Fibroblast of upper back skin (primary cell): ENCODE measurements around the gene IER5L.

ENCODE experiments used
- DNase-seq: peaks from one replicate; pipeline ENCODE4 v3.0.0-alpha.2; 2013

Gene IER5L

DNA sequence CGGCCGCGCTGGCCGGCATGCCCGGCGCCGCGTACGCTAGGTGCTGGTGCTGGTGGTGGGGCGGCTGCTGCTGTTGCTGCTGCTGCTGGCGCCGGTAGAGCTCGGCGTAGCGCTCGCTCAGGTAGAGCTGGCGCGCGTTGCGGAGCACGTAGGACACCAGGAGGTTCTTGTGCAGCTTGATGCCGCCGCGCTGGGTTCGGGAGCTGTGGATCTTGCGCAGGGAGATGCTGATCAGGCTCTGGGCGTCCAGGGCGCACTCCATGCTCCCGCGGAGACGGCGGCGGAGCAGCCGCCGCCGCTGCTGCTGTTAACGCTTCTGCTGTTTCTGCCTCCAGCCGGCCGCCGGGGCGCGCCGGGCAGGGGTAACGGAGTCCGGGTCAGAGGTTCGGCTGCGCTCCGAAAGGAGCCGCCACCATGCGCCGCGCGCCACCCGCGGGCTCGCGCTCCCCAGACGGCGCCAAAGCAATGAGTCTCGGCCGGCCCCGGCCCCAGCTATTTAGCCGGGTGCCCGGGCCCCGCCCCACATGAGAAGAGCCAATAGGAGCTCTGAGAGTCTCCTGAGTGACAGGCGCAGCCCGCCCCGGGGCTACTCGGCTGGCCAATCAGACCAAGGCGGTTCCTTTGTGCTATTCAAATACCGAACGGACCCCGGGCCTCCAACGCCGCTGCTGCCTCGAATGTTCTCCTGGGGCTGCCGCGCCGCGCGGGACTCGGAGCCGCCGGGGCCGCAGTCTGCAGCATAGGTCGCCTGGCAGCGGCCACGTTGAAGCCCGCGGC, at the start of gene IER5L:
Gene IER5L (minus strand): TSS at position 471 of the 777 bp plus-strand sequence. CDS start 209 bp downstream, at position 262.
- peak; percentile 96 for DNase-seq

DNA sequence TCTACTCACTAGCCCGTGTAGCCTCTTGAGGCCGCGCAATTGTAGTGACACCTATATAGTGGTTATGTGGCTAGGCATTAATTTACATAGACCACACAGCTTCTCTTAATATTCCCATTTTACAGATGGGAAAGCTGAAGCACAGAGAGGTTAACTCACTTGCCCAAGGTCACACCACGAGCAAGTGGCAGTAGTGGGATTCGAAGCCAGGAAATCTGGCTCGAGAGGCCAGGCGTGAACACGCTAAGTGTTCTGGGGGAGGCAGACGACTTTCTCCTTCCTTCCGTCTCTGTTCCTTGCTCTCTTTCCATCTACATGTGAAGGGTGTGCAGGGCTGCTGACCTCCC, 49.8 kb upstream of the IER5L start:
- DNase-seq: no peak

DNA sequence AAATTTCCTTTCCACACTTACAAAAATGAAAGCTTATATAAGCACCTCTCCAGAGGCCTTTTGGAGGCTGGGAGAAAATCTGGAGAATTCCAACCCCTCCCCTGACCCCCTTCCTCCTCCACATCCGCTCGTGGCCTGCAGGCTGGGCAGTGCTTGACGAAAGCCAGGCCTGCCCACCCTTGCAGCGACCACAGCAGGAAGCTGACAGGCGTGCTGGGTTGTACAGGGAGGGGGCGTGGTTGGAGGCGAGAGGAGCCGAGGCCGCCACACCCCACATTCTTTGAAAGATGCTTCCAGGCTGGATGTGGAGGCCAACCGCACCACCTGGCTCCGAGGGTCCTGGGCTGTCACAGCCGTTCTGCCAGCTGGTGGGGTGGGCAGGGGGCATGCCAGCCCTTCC, 47.8 kb upstream of the IER5L start:
- peak; percentile 93 for DNase-seq

DNA sequence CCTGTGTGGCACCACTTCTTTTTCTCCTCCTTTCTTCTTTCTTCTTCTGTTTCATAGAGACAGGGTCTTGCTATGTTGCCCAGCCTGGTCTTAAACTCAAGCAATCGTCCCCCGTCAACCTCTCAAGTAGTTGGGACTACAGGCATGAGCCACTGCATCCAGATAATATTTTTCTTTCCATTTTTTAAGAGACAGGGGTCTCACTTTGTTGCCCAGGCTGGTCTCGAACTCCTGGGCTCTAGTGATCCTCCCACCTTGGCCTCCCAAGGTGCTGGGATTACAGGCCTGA, 47.4 kb upstream of the IER5L start:
- DNase-seq: no peak

DNA sequence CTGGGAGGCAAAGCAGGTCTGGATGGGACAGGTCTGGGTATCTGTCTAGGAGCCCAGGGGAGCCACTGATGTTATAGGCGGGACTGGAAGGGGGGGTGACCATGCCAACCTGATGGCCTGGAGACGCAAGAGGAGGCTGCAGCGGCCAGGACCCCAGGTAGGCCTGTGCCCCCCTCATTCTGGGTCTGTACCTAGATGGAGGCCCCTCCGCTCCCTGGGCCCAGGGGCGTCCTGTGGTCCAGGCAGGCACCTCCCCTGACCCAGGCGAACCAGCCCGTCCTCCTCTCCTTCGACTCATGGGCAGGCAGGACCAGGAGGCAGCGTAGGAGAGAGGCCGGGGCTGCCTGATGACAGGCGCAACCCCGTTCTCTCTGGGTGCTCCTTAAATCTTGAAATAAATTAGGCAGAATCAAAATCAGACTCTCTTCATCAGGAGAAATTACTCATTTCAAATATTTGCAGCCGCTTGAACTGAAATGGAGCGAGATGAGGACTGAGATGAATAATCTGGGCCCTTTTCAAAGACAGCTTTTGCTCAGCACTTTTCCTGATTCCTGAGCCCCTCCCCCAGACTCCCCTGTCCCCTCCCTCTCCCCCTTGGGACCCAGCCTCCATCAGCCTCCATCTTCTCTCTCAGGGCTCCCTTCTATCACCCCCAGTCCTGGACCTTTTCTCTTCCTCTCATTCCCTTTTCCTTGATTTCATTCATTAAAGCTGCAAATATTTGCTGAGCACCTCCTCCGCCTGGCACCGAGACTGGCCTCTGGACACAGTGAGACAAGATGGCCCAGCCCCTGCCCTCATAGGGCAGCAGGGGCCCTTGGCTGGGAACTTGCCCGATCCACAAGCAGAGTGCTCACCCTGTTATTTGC, 46.8 kb upstream of the IER5L start:
- no peak for DNase-seq

DNA sequence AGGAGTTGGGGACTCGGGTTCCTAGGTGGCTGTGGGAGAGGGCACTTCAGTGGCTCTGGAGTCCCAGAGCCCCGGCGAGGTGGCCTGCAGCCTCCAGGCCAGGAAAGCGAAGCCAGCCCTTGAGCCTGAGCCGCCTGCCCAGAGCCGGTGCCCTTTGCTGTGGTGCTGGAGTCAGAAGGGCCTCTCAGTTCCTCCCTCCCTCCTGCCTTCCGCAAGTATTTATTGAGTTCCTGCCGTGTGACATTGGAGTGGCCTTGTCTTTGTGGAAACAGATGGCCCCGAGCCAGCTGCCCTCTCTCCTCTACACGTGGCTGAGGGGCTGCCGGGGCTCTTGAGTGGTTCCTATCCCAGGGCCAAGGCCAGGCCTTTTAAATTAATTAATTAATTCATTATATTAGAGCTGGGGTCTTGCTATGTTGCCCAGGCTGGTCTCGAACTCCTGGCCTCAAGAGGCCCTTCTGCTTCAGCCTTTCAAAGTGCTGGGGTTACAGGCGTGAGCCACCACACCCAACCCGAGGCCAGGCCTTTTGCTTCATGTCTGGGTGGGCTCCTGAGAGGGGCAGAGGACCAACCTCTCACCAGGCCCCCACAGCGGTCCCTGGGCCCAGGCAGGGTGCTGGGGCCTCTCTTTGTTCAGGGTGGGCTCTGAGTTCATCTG, 45.6 kb upstream of the IER5L start:
- no peak for DNase-seq

DNA sequence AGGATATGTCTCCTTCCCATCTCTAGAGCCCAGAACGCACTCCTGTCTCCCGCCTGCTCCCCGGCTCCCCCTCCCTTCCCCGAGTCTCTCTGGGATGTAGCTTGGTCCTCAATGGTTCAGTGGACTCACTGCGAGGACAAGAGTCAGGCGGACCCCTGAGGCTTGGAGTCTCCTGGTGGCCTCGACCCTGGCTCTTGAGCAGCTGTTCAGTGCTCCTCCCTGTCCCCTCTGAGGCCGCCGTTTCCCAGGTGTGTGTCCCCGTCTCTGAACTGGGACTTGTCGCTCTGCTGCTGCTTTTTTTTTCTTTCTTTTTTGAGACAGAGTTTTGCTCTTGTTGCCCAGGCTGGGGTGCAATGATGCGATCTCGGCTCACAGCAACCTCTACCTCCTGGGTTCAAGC, 44.8 kb upstream of the IER5L start:
- no peak for DNase-seq

DNA sequence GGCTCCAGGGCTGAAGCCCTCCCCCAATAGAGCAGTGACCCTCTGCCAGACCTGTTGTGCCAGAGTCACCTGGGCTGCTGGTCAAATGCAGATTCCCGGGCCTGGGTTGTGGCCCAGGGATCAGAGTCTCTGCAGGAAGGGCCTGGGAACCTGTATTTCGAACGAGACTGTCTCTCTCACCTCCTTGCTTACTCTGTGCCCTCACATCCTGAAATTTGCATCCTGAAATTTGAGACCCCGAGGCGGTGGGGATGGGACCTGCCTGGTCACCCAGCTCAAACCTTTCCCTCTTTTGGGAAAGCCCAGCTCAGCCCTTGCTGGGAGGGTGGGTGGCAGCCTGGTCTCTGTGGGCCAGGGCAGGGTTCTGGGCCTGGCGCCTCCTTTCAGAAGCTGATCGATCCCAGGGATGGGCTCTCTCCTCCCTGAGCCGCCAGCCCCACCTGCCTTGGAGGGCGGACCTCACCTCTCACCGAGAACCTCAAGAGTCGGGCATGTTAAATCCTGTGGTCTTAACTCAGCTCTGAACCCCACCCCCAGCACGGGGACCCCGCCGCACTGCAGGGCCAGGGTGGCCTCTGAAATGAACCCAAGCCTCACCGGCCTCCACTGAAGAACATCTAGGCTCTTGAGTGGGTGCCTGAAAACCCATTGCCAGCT, 44.0 kb upstream of the IER5L start:
- no peak for DNase-seq

DNA sequence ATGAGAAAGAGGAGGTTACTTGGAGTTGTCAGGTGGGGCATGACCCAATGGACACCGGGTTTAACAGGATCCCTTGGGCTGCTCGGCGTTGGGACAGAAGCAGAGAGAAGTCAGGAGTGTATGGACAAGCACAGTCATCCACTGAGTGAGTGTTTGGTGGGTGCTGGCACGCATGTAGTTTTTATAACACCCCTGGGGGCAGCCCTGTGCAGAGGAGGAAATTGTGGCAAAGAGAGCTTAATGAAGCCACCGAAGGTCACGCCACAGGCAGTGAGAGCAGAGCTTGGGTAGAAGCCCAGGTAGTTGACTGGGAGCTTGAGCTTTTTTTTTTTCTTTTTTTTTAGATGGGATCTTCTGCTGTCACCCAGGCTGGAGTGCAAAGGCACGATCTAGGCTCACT, 43.2 kb upstream of the IER5L start:
- DNase-seq: no peak

DNA sequence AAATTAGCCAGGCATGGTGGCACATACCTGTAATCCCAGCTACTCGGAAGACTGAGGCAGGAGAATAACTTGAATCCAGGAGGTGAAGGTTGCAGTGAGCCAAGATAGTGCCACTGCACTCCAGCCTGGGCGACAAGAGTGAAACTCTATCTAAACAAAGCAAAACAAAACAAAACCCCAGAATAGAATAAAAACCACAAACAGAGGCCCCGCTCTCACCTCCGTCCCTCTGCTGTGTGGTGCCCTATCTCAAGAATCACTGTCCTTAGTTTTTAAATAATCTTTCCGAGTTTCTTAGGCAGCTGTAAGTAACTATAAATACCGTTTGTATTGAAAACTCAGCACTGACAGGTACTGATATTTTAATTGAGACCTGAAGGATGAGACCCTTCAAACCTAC, 42.7 kb upstream of the IER5L start:
- DNase-seq: no peak

DNA sequence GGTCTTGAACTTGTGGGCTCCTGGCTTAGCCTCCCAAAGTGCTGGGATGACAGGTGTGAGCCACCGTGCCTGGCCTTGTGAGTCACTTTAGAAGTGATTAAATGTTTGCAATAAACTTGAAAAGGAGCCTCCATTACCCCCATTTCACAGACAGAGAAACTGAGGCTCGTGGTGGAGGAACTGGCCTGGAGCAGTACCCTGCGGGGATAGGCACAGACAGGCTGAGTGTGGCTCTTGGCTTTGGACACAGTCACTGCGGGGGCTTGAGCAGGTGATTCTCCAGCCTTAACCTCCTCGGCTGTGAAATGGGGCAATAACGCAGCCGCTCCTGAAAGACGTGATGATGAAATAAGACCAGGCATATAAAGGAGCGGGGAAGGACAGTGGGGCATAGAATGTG, 40.9 kb upstream of the IER5L start:
- DNase-seq: no peak

DNA sequence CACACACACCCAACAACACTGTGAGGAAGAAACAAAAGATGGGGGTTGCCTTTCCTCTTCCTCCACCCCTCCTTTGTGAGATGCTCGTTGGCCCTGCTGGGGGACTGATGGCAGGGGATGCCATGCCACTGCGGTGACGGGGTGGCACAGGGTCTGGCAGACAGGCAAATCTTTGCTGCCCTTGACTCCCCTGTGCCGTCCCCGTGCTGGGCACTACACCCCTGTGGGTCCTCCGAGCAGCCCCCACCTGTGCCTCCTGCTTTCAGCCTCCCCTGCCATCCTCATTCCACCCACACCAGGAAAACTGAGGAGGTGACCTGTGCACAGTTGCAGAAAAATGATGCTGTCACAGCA, 40.2 kb upstream of the IER5L start:
- DNase-seq: no peak

DNA sequence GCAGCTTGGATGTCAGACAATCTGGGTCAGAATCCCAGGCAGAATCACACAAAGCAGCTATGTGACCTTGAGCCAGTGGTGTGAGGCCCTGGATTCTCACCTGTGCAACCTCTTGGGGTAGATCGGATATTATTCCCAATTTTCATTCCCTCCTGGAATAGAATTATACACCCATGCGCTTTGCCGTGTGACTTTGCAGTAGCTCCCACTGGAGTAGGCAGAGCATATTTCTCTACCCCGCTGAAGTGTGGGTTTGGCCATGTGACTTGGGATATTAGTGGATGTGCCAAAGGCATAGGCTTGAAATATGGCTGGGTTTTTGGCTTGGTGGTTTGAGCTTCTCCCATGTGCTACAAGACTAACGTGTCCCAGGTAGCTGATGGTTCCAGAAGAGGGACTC, 35.5 kb upstream of the IER5L start:
- no peak for DNase-seq

DNA sequence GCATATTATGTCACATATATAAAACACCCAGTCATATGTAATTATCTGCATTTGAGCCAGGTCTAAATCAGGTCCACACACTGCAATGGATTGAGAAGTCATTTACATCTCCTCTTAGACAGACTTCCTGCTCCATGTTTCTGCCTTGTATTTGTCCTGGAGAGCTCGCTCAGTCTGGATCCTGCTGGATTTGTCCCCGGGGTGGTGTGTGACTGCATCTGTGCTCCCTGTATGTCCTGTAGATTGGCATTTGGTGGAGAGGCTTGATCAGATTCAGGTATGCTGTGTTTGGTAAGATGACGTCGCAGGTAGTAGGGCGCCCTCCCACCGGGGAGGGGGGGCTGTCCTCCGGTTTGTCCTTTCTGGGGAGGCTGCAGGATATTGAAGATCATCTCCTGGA, 33.6 kb upstream of the IER5L start:
- no peak for DNase-seq

DNA sequence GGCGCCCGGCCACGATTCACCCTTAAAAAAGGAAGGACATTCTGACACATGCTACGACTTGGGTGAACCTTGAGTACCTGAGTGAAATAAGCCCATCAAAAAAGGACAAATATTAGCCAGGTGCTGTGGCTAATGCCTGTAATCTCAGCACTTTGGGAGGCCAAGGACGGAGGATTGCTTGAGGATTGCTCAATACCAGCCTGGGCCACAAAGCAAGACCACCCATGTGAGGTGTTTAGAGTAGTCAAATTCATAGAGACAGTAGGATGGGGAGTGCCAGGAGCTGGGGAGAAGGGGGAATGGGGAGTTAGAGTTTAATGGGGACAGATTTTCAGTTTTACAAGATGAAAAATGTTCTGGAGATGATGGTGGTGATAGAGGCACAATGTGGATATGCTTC, 32.1 kb upstream of the IER5L start:
- no peak for DNase-seq

DNA sequence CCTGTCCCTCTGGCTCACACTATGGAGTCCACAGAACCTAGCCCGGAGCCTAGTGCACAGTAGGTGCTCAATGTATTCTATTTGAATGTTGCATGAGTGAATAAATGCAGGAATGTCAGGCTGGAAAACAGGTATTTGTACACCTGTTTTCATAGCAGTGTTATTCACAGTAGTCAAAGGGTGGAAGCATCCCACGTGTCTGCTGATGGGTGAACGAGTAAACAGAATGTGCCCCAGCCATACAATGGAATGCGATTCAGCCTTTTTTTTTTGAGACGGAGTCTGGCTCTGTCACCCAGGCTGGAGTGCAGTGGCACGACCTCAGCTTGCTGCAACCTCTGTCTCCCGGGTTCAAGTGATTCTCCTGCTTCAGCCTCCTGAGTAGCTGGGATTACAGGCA, 31.5 kb upstream of the IER5L start:
- no peak for DNase-seq

DNA sequence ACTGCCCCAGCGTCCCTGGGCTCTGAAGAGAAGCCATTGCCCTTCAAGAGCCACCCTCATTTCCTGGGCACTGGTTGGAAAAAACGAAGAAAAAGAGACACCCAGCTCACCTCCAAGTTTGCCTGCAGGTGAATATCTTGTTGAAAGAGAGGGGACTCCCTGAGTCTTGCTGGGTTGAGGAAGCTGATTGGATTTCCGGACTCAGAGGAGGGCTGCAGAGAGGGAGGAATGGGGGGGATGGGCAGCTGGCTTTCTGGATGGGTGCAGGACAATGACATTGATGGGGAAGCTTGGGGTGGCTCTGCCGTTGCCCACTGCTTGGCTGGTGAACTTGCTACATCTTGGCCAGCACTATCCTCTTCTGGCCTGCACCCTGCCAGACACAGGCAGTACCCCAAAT, 31.0 kb upstream of the IER5L start:
- DNase-seq: no peak

DNA sequence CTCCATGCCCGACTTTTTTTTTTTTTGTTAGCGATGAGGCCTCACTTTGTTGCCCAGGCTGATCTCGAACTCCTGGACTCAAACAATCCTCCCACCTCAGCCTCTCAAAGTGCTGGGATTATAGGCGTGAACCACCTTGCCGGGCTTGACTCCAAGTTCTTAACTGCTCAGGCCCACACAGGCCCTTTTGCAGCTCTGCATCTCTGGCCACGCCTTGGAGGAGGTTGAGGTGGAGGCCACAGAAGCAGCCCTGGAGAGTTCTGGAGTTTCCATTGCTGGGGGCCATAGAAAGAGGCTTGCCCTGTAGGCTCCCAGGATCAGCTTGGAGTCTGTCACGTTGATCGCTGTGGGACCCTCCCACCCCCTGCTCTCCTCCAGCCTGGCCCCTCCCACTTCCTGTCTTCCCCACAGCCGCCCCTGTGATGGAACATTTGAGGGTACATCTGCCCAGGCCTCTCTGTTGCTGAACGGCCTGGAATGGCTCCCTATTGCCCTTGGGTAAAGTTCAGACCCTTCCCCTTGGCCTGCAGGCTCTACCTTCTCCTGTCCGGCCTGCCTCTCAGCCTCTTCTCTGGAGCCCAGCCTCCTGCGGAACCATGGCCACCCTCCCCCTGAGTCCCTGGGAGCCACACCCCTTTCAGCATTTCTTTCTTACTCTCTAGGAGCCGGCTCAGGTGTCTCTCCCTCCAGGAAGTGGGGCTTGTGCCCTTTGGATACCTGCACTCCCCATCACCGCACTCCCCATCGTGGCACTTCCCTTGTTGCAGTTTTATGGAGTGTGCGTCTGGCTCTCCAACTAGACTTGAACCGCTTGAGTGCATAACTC, 30.4 kb upstream of the IER5L start:
- no peak for DNase-seq

DNA sequence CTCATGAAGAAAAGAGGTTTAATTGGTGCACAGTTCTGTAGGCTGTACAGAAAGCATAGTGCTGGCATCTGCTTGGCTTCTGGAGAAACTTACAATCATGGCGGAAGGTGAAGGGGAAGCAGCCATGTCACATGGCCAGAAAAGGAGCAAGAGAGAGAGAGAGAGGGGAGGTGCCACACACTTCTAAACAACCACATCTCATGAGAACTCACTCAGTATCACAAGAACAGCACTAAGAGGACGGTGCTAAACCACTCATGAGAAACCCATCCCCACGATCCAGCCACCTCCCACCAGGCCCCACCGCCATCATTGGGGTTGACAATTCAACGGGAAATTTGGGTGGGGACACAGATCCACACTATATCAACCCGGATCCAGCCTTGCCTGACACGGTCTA, 28.8 kb upstream of the IER5L start:
- no peak for DNase-seq

DNA sequence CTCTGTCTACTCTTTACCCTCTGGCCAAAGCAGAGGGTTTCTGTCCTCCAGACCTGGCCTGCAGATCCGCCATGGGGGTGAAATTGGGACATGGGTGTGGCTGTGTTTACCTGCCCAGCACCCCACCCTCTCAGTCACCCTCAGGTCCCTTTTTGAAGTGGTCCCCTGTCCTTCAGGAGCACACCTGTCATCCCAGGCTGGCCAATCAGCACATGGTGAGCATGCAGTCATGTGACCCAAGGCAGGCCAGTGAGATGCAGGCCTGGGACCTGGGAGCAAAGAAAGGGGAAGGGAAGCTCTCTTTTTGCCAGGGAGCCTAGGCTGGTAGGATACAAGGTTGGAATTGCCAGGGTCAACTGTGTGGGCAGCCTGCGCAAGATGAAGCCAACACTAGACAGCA, 28.3 kb upstream of the IER5L start:
- no peak for DNase-seq

DNA sequence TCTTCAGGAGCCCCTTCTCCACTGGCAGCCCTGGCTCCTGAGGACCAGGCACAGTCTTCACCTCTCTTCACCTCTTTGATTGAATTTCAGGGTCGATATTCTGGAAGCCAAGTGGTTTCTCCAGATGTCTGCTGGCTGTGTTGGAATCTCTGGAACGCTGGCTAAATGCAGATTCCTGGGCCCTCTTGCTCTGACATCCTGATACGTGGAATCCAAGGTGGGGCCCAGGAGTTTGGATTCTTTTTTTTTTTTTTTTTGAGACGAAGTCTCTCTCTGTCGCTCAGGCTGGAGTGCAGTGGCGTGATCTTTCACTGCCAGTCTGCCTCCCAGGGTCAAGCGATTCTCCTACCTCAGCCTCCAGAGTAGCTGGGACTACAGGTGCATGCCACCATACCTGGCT, 26.8 kb upstream of the IER5L start:
- DNase-seq: peak; percentile 28

DNA sequence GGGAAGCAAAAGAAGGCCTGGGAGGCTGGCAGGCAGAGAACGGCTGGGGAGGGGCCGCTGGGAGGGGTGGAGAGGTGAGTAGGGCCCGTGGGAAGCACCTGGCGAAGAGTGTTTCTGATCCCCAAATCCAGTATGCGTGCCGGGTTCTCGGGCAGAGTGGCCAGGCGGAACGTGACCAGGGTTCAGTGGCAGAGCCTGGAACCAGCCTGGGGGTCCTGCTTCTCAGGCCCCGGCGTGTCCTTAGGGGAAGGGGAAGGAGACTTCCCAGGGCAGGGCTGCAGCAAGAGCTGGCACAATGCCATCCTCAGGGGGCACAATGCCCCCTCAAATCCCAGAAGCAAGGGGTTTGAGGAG, 25.5 kb upstream of the IER5L start:
- DNase-seq: no peak
